NCI-H1092 treated with DMSO at 0.1 percent for 48 hours (cell line): Measurements from ENCODE around the gene SHLD2.
"Not testable (repeated sequence)": the region's sequence is repeated elsewhere in the genome, so short reads cannot be mapped to it uniquely, and the experiment has no call there.

Experiments used
- DNase-seq: peaks from one replicate; lab custom pipeline; 2025; lab: John Stamatoyannopoulos, UW

Gene SHLD2

GRCh38 chr10:87145598-87145997 lies 50.6 kb downstream of the SHLD2 start:
- not testable (repeated sequence) for DNase-seq

- DNase-seq: not testable (repeated sequence)
Observed at GRCh38 chr10:87149020-87149609, 54.1 kb downstream of the SHLD2 start.

DNA sequence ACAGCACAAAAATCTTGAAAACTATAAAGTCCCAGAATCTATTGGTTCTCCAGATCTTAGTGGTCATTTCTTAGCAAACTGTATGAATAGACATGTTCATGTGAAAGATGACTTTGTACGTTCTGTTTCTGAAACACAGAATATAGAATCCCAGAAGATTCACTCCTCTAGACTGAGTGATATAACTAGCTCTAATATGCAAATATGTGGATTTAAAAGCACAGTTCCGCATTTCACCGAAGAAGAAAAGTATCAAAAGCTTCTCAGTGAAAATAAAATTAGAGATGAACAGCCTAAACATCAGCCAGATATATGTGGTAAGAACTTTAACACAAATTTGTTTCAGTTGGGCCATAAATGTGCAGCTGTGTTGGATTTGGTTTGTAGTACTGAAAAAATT lies 56.5 kb downstream of the SHLD2 start:
- DNase-seq: not testable (repeated sequence)

GRCh38 chr10:87156841-87157240 lies 61.8 kb downstream of the SHLD2 start:
- DNase-seq: not testable (repeated sequence)

- not testable (repeated sequence) for DNase-seq
Observed at GRCh38 chr10:87157821-87158220, 62.8 kb downstream of the SHLD2 start.

DNA sequence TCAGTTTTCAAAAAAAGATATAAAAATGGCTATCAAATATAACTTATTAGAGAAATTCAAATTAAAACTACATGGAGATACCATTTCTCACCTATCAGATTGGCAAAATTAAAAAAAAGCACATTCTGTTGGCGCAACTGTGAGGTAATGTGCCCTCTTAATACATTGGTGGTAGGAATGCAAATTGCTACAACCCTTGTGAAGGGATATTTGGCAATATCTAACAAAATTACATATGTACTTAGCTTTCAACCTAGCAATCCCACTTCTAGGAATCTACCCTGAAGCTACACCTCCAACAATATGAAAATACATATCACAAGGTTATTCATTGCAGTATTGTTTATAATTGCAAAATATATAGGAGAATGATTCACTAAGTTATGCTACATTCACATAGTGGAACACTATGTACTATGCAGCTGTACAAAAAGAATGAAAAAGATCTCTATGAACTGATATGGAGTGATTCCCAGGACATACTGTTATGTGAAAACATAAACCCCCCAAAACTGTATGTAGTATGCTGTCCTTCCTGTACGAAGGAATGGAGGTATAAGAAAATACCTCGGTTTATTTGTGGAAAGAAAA lies 67.8 kb downstream of the SHLD2 start:
- not testable (repeated sequence) for DNase-seq

- not testable (repeated sequence) for DNase-seq
Observed at GRCh38 chr10:87163414-87163813, 68.4 kb downstream of the SHLD2 start.

DNA sequence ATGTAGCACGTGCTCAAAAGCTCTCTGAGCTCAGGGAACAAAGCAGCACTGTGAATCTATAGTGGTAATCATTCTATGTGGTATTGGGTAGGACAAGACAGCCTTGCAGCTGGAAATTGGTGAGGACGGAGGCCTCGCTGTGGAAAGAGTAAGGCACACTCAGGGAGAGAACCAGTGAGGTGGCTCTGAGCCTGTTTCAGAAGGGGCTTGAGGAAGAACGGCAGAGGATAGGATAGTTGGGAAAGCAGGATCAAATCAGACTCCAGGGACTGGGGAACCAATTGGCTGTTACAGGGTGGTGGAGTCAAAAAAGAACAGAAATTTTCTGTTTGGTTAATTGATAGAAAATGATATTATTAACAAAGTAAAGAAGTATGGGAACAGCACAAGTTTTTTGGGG lies 74.9 kb downstream of the SHLD2 start:
- DNase-seq: not testable (repeated sequence)

- not testable (repeated sequence) for DNase-seq
Observed at GRCh38 chr10:87170705-87171104, 75.7 kb downstream of the SHLD2 start.

DNA sequence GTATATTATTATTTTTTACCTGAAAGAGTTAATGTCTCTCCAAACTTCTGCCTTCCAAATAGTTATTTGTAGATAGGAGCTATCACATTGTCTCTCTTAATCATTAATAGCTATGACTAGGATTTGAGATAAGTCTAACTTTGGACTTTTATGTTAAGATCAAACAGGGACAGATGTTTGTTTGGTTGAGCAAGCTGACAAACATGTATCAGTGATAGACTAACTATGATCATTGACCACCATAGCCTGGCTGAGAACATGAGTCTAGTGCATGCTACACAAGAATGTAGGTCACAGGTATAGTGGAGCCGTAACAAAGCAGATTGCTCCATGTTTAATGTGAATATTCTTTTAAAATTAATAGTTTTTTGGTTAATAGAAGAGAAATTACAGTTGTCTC lies 76.7 kb downstream of the SHLD2 start:
- not testable (repeated sequence) for DNase-seq

DNA sequence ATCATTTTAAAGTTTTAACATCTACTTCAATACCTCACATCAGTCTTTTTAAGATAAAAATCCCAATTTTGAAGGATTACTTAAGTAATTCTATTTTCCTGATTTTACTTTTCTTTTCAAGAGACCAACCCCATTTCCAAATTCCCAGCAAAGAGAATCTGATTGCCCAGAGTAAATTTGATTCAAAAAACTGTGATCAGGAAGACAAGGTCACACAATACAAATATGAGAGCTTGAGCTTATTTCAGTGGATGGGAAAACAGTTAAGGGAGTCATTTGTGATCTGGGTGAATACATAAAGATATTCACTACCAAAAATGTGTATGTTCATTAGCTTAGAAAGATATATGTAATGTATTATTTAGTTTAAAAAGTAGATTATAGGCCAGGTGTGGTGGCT lies 77.2 kb downstream of the SHLD2 start:
- not testable (repeated sequence) for DNase-seq

DNA sequence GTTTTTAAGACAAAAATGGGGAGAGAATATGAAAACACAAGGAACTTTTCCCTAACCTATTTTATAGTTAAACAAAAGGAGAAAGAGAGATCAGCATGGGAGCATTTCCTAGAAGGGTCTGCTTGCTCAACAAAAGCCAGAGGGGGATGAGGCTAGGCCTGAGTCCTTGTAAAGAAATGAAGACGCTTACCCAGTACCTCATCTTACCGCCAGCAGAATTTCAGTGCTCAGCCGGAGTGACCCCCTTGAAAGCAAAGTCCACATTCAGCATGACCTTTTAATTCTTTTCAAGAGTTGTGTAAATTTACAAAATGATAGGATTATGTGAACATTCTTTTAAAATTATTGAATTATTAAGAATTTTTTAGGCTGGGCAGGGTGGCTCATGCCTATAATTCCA lies 82.6 kb downstream of the SHLD2 start:
- DNase-seq: not testable (repeated sequence)

GRCh38 chr10:87184421-87184820 lies 89.4 kb downstream of the SHLD2 start:
- not testable (repeated sequence) for DNase-seq

DNA sequence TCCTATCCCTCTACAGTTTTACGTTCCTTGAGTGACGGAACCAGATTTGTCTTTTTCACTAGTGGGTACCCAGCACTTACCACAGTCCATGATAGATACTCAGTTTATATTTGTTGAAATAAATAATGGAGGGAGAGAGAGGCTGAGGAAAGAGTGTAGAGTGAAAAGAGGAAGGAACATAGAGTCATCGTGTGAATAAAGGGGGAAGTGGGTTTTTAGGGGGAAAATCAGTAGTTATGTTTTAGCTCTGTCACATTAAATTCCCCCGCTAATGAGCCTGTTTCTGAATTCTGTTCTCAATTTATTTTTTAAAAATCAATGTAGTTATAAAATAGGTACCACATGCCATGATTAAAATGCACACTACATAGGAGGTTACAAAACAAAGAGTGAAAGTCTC lies 91.0 kb downstream of the SHLD2 start:
- not testable (repeated sequence) for DNase-seq

DNA sequence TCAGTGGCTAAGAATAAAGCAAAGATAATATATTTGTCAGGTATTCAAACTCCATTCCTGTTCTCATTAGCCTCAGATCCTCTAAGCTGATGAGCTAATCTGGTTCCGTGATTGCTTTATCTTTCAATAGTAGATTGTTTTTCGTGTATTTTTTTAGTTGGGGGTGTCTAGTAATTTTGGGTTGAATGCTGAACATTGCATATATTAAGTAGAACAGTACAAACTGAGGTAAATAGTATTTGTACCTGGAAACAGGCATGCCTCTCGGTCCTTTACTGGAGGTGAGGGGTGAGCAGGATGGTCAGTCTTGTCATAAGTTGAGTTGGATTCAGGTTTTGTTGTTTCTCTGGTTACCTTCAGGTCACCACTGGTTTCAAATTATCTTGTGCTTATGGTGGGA lies 92.6 kb downstream of the SHLD2 start:
- not testable (repeated sequence) for DNase-seq

GRCh38 chr10:87191841-87192240 lies 96.8 kb downstream of the SHLD2 start:
- not testable (repeated sequence) for DNase-seq

GRCh38 chr10:87200924-87201323 lies 105.9 kb downstream of the SHLD2 start:
- not testable (repeated sequence) for DNase-seq

GRCh38 chr10:87204801-87205200 lies 109.8 kb downstream of the SHLD2 start:
- not testable (repeated sequence) for DNase-seq

- DNase-seq: not testable (repeated sequence)
Observed at GRCh38 chr10:87206922-87207321, 111.9 kb downstream of the SHLD2 start.

- not testable (repeated sequence) for DNase-seq
Observed at GRCh38 chr10:87210309-87210708, 115.3 kb downstream of the SHLD2 start.

GRCh38 chr10:87211848-87212247 lies 116.8 kb downstream of the SHLD2 start:
- DNase-seq: not testable (repeated sequence)

- DNase-seq: not testable (repeated sequence)
Observed at GRCh38 chr10:87213150-87213765, 118.3 kb downstream of the SHLD2 start.

DNA sequence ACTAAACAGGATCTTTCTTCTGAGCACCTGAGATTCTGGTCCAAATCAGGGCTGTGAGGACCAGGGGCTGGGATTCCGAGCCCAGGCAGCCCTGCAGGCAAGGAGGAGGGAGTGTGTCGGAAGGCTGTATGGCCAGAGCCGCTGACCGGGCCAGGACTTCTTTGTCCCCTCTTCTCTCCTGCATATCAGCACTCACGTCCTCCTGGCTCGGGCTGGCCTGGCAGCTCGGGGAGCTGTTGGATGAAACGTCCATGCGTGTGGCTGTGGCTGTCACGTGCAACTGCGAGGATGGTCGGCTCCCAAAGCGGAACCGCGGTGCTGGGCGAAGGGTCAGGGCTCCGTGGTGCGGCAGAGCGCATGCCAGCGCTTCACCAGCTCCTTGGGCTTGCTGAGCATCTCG lies 118.8 kb downstream of the SHLD2 start:
- DNase-seq: not testable (repeated sequence)
